ENCODE results near the gene SPATA20. TPM values are rescaled to one million over a fixed set of nuclear protein-coding genes. Genes with fewer than 3 reads are reported as not detected.

The SPATA20 gene
- total RNA-seq, 1 experiment from 2014 or later, result 149 TPM

DNA sequence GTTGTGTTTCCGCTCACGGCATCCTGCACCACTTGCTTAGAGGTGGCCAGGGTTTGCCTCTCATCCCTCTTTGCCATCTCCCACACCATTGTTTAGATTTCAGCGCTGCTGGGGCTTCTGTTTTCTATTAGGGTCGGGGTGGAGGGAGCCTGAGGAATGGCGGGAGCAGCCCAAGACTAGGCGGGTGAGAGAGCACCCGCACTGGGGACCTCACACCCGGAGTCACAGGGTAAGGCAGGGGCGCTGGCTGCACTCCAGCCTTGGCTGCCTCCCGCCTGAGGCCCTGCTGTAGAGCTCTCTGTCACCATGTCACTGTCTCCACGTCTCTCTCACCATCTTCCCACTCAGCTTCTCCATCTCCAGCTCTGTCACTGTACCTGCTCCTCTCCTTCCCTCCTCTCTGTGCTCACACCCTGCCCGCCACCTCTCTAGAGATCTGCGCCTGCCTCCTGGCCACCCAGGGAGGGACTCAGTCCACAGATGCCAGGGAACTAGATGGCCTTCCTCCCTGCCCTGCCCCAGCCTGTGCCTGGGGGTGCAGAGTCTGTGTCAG, 54.9 kb downstream of the SPATA20 start:
- BruUV-seq (replicated peaks), result no TSS peak
- intact Hi-C loops (cut with micrococcal nuclease; ENCODE audit: unreplicated experiment), result loop anchor here (2.0 kb wide), 1 partner anchor 45 kb away; no protein-coding TSS in a partner anchor
- Histone ChIP-seq H3K9me3 (no peaks in the 10 kb centered on the region), H3K4me3 (ENCODE audit: low read depth, low read length) (no peak overlapping the region), H3K27me3 (replicated peaks; ENCODE audit: control insufficient read depth, insufficient read depth, low read length) (no peaks in the 10 kb centered on the region), H3K4me1 (no peaks in the 10 kb centered on the region), H3K36me3 (ENCODE audit: control insufficient read depth, insufficient read depth, low read length) (no peaks in the 10 kb centered on the region)
- Mint-ChIP-seq H3K4me3 (ENCODE audit: unreplicated experiment) (no peak overlapping the region), H3K27me3 (ENCODE audit: insufficient read depth, unreplicated experiment) (peaks cover 6% of the 10 kb centered on the region), H3K27ac (ENCODE audit: unreplicated experiment) (no peak overlapping the region), H3K36me3 (ENCODE audit: insufficient read depth, unreplicated experiment) (peaks cover 6% of the 10 kb centered on the region), H3K9me3 (ENCODE audit: unreplicated experiment) (no peaks in the 10 kb centered on the region), H3K4me1 (ENCODE audit: low read depth, unreplicated experiment) (peaks cover 7% of the 10 kb centered on the region)
- CTCF ChIA-PET, result interaction anchor here (0.6 to 0.7 kb wide), 2 partner anchors 19 to 95 kb away, joined by 3 read pairs; no protein-coding TSS in a partner anchor
- POLR2A ChIA-PET, result no interaction called here
- no peak for DNase-seq
- TF ChIP-seq, protein P1, sequence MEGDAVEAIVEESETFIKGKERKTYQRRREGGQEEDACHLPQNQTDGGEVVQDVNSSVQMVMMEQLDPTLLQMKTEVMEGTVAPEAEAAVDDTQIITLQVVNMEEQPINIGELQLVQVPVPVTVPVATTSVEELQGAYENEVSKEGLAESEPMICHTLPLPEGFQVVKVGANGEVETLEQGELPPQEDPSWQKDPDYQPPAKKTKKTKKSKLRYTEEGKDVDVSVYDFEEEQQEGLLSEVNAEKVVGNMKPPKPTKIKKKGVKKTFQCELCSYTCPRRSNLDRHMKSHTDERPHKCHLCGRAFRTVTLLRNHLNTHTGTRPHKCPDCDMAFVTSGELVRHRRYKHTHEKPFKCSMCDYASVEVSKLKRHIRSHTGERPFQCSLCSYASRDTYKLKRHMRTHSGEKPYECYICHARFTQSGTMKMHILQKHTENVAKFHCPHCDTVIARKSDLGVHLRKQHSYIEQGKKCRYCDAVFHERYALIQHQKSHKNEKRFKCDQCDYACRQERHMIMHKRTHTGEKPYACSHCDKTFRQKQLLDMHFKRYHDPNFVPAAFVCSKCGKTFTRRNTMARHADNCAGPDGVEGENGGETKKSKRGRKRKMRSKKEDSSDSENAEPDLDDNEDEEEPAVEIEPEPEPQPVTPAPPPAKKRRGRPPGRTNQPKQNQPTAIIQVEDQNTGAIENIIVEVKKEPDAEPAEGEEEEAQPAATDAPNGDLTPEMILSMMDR (IDR thresholded peaks at IDR 0.05; ENCODE audit: insufficient read depth in 1 of 2, low read depth in 1 of 2, low read length in 1 of 2, severe bottlenecking in 1 of 2, unreplicated experiment in 1 of 2), result no peak

DNA sequence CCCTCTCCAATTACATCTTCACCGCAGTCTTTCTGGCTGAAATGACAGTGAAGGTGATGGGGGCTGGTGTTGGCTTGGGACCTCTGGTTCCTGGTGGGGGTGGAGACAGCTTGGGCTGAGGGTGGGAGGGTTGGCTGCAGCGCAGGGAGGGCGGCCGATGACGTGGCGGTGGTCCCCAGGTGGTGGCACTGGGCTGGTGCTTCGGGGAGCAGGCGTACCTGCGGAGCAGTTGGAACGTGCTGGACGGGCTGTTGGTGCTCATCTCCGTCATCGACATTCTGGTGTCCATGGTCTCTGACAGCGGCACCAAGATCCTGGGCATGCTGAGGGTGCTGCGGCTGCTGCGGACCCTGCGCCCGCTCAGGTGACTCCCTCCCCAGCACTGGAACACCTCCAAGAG, 55.9 kb downstream of the SPATA20 start:
- no peak for DNase-seq
- Mint-ChIP-seq H3K9me3 (ENCODE audit: unreplicated experiment) (no peaks in the 10 kb centered on the region), H3K4me3 (ENCODE audit: unreplicated experiment) (no peak overlapping the region), H3K36me3 (ENCODE audit: insufficient read depth, unreplicated experiment) (peaks cover 6% of the 10 kb centered on the region), H3K4me1 (ENCODE audit: low read depth, unreplicated experiment) (peaks cover 7% of the 10 kb centered on the region), H3K27ac (ENCODE audit: unreplicated experiment) (no peak overlapping the region), H3K27me3 (ENCODE audit: insufficient read depth, unreplicated experiment) (peaks cover 6% of the 10 kb centered on the region)
- Histone ChIP-seq H3K9me3 (no peaks in the 10 kb centered on the region), H3K36me3 (ENCODE audit: control insufficient read depth, insufficient read depth, low read length) (no peaks in the 10 kb centered on the region), H3K27me3 (replicated peaks; ENCODE audit: control insufficient read depth, insufficient read depth, low read length) (no peaks in the 10 kb centered on the region), H3K4me3 (ENCODE audit: low read depth, low read length) (no peak overlapping the region), H3K4me1 (no peaks in the 10 kb centered on the region)
- TF ChIP-seq, protein P1 (IDR thresholded peaks at IDR 0.05; ENCODE audit: insufficient read depth in 1 of 2, low read depth in 1 of 2, low read length in 1 of 2, severe bottlenecking in 1 of 2, unreplicated experiment in 1 of 2), result no peak
- ChIA-PET CTCF (no interaction called here), POLR2A (no interaction called here)
- BruUV-seq (replicated peaks), result no TSS peak
- intact Hi-C loops (cut with micrococcal nuclease; ENCODE audit: unreplicated experiment), result loop anchor here (2.0 kb wide), 1 partner anchor 46 kb away; no protein-coding TSS in a partner anchor

DNA sequence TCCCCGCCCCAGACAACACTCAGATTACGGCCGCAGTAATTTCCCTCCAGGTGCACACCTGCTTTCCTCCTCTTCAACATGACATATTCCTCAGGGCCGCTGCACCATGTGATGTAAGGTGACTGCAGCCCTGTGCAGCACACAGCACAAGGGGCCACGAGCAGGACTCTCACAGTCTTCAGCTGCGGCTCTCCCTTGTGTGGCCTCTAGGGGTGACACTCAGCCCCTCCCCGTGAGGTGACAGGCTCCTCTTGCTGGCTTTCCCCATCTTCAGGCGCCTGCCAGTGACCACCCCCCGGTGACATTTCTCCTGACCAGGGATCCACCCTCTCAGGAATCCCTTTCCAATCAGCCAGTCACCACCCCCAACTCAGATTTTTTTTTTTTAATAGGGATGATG, 56.4 kb downstream of the SPATA20 start:
- POLR2A ChIA-PET, result no interaction called here
- H3K27me3 Mint-ChIP-seq (ENCODE audit: insufficient read depth, unreplicated experiment), result peaks cover 6% of the 10 kb centered on the region
- no peaks in the 10 kb centered on the region for H3K36me3 ChIP-seq (ENCODE audit: control insufficient read depth, insufficient read depth, low read length)
- H3K4me1 ChIP-seq, result no peaks in the 10 kb centered on the region
- TF ChIP-seq, protein P1 (IDR thresholded peaks at IDR 0.05; ENCODE audit: insufficient read depth in 1 of 2, low read depth in 1 of 2, low read length in 1 of 2, severe bottlenecking in 1 of 2, unreplicated experiment in 1 of 2), result peak; percentile 61 to 66
- H3K9me3 Mint-ChIP-seq (ENCODE audit: unreplicated experiment), result no peaks in the 10 kb centered on the region
- no TSS peak for BruUV-seq (replicated peaks)
- no peaks in the 10 kb centered on the region for H3K27me3 ChIP-seq (replicated peaks; ENCODE audit: control insufficient read depth, insufficient read depth, low read length)
- no peak overlapping the region for H3K4me3 ChIP-seq (ENCODE audit: low read depth, low read length)
- CTCF ChIA-PET, result interaction anchor here (0.6 to 1.4 kb wide), 2 partner anchors 23 to 80 kb away, joined by 3 read pairs; no protein-coding TSS in a partner anchor
- no peak overlapping the region for H3K27ac Mint-ChIP-seq (ENCODE audit: unreplicated experiment)
- H3K9me3 ChIP-seq, result no peaks in the 10 kb centered on the region
- H3K4me3 Mint-ChIP-seq (ENCODE audit: unreplicated experiment), result no peak overlapping the region
- peaks cover 6% of the 10 kb centered on the region for H3K36me3 Mint-ChIP-seq (ENCODE audit: insufficient read depth, unreplicated experiment)
- peak; percentile 66 to 75 for DNase-seq
- intact Hi-C loops (cut with micrococcal nuclease; ENCODE audit: unreplicated experiment), result loop anchor here (2.0 kb wide), 1 partner anchor 47 kb away; no protein-coding TSS in a partner anchor
- H3K4me1 Mint-ChIP-seq (ENCODE audit: low read depth, unreplicated experiment), result peaks cover 7% of the 10 kb centered on the region
